B cell (primary cell): ENCODE measurements around the gene PPFIA4. TPM values are rescaled to one million over a fixed set of nuclear protein-coding genes. Genes with fewer than 3 reads are reported as not detected.

ENCODE experiments used
- ATAC-seq: fragments of 200-7000 bp; cut with Tn5 transposase; one replicate; pipeline ENCODE4 v1.10.0; 2021; ENCODE audit warnings: low read depth, mild to moderate bottlenecking, moderate number of reproducible peaks, moderate library complexity
- CTCF ChIA-PET: fragments of 350-600 bp; sonication (Branson Sonifier 250); formaldehyde crosslinking; loops from one replicate; lab custom pipeline; 2021; ENCODE audit warnings: antibody characterized with exemption, inconsistent platforms; lab: Charles Lee
- POLR2A ChIA-PET: fragments of 350-600 bp; sonication (Branson Sonifier 250); formaldehyde crosslinking; loops from one replicate; lab custom pipeline; 2021; ENCODE audit warnings: antibody characterized with exemption; lab: Charles Lee
- DNase-seq: peaks from one replicate; pipeline ENCODE4 v3.0.0; 2013
- H2AFZ ChIP-seq: 2 replicates; pipeline ENCODE4 v1.6.1; 2012; ENCODE audit warnings: mild to moderate bottlenecking, low read depth, low read length; ENCODE audit not compliant: insufficient read depth, poor library complexity, severe bottlenecking
- H3K27ac ChIP-seq, 2 donors: 1 replicate in 1 of 2; 2 replicates in 1 of 2; pipeline ENCODE4 v1.5.1; 2012 to 2013; ENCODE audit warnings: low read length in 2 of 2, mild to moderate bottlenecking in 2 of 2, moderate library complexity in 1 of 2
- H3K27me3 ChIP-seq, 4 experiments: fragments of 200-600 bp in 1 of 4; sonication (generic) in 1 of 4; replicated peaks in 1 of 4; 1 replicate in 2 of 4; 2 replicates in 2 of 4; pipeline versions ENCODE4 v1.6.1 to v1.7.0; 2013 to 2016; ENCODE audit warnings: low read length in 3 of 4, mild to moderate bottlenecking in 2 of 4, mixed read lengths in 1 of 4, moderate library complexity in 1 of 4; ENCODE audit not compliant: insufficient read depth in 4 of 4, control insufficient read depth in 3 of 4; ENCODE audit errors: control extremely low read depth in 1 of 4
- H3K36me3 ChIP-seq, 2 experiments: replicated peaks in 1 of 2; 1 replicate in 1 of 2; 2 replicates in 1 of 2; pipeline versions ENCODE4 v1.6.1 to v1.7.1; 2013; ENCODE audit warnings: low read length in 1 of 2; ENCODE audit not compliant: insufficient read depth in 2 of 2, control insufficient read depth in 1 of 2; ENCODE audit errors: control extremely low read depth in 1 of 2, extremely low read depth in 1 of 2
- H3K4me1 ChIP-seq, 2 donors: fragments of 200-600 bp in 1 of 2; sonication (generic) in 1 of 2; 1 replicate in 1 of 2; 2 replicates in 1 of 2; pipeline versions ENCODE4 v1.5.1 to v1.6.1; 2013 to 2017; ENCODE audit warnings: low read length in 2 of 2; ENCODE audit not compliant: control insufficient read depth in 2 of 2, insufficient read depth in 2 of 2
- H3K4me2 ChIP-seq: replicated peaks from 2 replicates; pipeline ENCODE3; 2012; ENCODE audit warnings: mild to moderate bottlenecking, low read depth, low read length; ENCODE audit not compliant: poor library complexity, severe bottlenecking
- H3K4me3 ChIP-seq, 5 experiments: fragments of 200-600 bp in 1 of 5; sonication (generic) in 1 of 5; 1 replicate in 3 of 5; 2 replicates in 2 of 5; pipeline versions ENCODE4 v1.5.1 to v1.7.0; 2011 to 2016; ENCODE audit warnings: low read length in 4 of 5, mild to moderate bottlenecking in 4 of 5, low read depth in 2 of 5, control low read depth in 1 of 5, moderate library complexity in 1 of 5; ENCODE audit not compliant: insufficient read depth in 1 of 5; ENCODE audit errors: control extremely low read depth in 1 of 5, extremely low read depth in 1 of 5
- H3K79me2 ChIP-seq: fragments of 200-600 bp; sonication (generic); one replicate; pipeline ENCODE4 v1.6.0; 2016; ENCODE audit warnings: low read length; ENCODE audit not compliant: control insufficient read depth, insufficient read depth
- H3K9ac ChIP-seq: fragments of 200-600 bp; sonication (generic); 2 replicates; pipeline ENCODE4 v1.6.1; 2017; ENCODE audit warnings: mild to moderate bottlenecking, low read length, moderate library complexity
- H3K9me3 ChIP-seq, 3 donors: one replicate each; pipeline versions ENCODE4 v1.6.1 to v1.7.1; 2013; ENCODE audit warnings: low read length in 2 of 3; ENCODE audit not compliant: control insufficient read depth in 2 of 3, insufficient read depth in 1 of 3; ENCODE audit errors: control extremely low read depth in 1 of 3
- H4K20me1 ChIP-seq: 2 replicates; pipeline ENCODE4 v1.6.0; 2012; ENCODE audit warnings: mild to moderate bottlenecking, low read length; ENCODE audit not compliant: insufficient read depth, control insufficient read depth, poor library complexity, severe bottlenecking
- H3K27ac Mint-ChIP-seq: one replicate; pipeline ENCODE4 v1.8.0; 2021; ENCODE audit warnings: mixed read lengths
- H3K27me3 Mint-ChIP-seq: one replicate; pipeline ENCODE4 v1.8.0; 2021; ENCODE audit warnings: mixed read lengths
- H3K4me1 Mint-ChIP-seq: one replicate; pipeline ENCODE4 v1.8.0; 2021; ENCODE audit warnings: mixed read lengths
- H3K4me3 Mint-ChIP-seq: one replicate; pipeline ENCODE4 v1.8.0; 2021; ENCODE audit warnings: mixed read lengths
- H3K9me3 Mint-ChIP-seq: one replicate; pipeline ENCODE4 v1.8.0; 2022; ENCODE audit warnings: mixed read lengths; ENCODE audit not compliant: insufficient read depth
- EZH2 ChIP-seq: IDR thresholded peaks from 2 replicates; pipeline ENCODE4 v1.6.1; 2012; ENCODE audit warnings: borderline replicate concordance, low read depth, mild to moderate bottlenecking, moderate library complexity, low read length; ENCODE audit not compliant: insufficient read depth, poor library complexity, severe bottlenecking
- WGBS: methylation state at CpG from one replicate; pipeline ENCODE4 v1.1.5; 2013; ENCODE audit warnings: missing lambda C conversion rate; ENCODE audit not compliant: insufficient coverage; 5-methylcytosine and 5-hydroxymethylcytosine counted together
- intact Hi-C: fragments of 100-400 bp; cut with micrococcal nuclease; formaldehyde crosslinking; loops from one replicate; pipeline ENCODE4 v1.10.0; 2022
- polyA plus RNA-seq: library from polyadenylated mRNA; depleted of rRNA; stranded (reverse); fragments of >200 nt; gene quantifications from 2 replicates; pipeline ENCODE4 v1.2.3, GENCODE V29; 2012
- total RNA-seq, 2 donors: library from RNA; stranded (reverse); fragments of 120-200 nt in 1 of 2; gene quantifications; 1 replicate in 1 of 2; 2 replicates in 1 of 2; pipeline versions ENCODE4 v1.2.3 to v1.2.4, GENCODE V29; 2013 to 2022
- TF ChIP-seq, protein P1 (sequence below): fragments of 200-600 bp; IDR thresholded peaks from one replicate; pipeline ENCODE4 v1.8.0; 2022; ENCODE audit warnings: antibody characterized with exemption, mild to moderate bottlenecking

Gene PPFIA4
- total and polyA plus RNA-seq, 2 donors (not counting 1 experiment from before 2014, with no cell fraction given): 0.09 to 0.62 TPM

DNA sequence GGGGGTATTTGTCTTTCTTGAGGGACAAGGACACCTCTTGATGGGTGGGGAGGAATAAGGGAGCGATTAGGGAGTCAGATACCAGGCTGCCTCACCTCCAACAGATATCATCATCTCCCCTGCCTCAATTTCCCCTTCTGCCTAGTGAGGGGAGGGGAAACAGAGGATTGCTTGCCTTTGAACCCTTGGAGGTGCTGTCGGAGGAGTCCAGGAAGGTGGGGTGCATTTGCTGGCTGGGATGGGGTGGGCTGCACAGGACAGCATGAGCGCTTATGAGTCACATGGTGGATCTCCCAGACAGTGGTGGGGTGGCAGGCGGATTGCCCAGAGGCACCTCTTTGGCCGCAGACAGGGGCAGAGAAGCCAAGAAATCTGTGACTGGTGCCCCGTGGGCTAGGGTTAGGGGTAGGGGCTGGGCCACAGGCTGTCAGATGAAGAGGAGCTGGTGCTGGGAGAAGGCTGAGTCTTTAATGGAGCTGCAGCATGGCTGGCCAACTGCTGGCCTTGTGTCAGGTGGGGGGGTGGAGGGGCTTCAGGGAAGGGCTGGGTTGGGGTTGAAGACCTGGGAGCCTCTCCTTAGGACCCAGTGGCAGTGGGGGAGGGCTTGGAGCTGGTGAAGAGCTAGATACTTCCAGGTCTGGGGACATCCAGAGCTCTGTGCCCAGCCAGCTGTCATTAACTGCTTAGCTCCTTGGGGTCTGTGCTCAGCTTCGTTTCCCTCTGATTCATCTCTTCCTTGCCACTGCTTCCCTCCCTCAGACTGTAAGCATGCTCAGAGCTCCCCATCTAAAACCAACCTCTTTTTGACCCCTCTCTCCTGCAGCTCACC is 94.2 kb downstream of the PPFIA4 start:
- Mint-ChIP-seq H3K9me3 (no peaks in the 10 kb centered on the region), H3K4me1 (peaks cover 5% of the 10 kb centered on the region), H3K27me3 (peaks cover 80% of the 10 kb centered on the region), H3K27ac (no peak overlapping the region), H3K4me3 (no peak overlapping the region)
- intact Hi-C loops: no loop called here
- DNase-seq (no peak), ATAC-seq (no peak)
- peaks cover 0 to 40% (median 14%) of the 10 kb centered on the region in 4 experiments for H3K27me3 ChIP-seq
- no peak overlapping the region for H2AFZ ChIP-seq
- no peak overlapping the region for H3K9ac ChIP-seq
- no peak overlapping the region for H3K4me3 ChIP-seq
- TF ChIP-seq EZH2: no peak
- TF ChIP-seq, protein P1, sequence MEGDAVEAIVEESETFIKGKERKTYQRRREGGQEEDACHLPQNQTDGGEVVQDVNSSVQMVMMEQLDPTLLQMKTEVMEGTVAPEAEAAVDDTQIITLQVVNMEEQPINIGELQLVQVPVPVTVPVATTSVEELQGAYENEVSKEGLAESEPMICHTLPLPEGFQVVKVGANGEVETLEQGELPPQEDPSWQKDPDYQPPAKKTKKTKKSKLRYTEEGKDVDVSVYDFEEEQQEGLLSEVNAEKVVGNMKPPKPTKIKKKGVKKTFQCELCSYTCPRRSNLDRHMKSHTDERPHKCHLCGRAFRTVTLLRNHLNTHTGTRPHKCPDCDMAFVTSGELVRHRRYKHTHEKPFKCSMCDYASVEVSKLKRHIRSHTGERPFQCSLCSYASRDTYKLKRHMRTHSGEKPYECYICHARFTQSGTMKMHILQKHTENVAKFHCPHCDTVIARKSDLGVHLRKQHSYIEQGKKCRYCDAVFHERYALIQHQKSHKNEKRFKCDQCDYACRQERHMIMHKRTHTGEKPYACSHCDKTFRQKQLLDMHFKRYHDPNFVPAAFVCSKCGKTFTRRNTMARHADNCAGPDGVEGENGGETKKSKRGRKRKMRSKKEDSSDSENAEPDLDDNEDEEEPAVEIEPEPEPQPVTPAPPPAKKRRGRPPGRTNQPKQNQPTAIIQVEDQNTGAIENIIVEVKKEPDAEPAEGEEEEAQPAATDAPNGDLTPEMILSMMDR: no peak
- H3K27ac ChIP-seq: no peak overlapping the region
- 69% methylated on average over 6 of the region's 7 CpGs for WGBS
- H3K4me2 ChIP-seq: no peak overlapping the region
- H4K20me1 ChIP-seq: no peaks in the 10 kb centered on the region
- no peaks in the 10 kb centered on the region for H3K9me3 ChIP-seq
- no peaks in the 10 kb centered on the region for H3K36me3 ChIP-seq
- no peaks in the 10 kb centered on the region for H3K79me2 ChIP-seq
- POLR2A ChIA-PET: no interaction called here
- CTCF ChIA-PET: no interaction called here
- no peaks in the 10 kb centered on the region for H3K4me1 ChIP-seq
